ENCODE results near the gene GNA14. TPM values are rescaled to one million over a fixed set of nuclear protein-coding genes. Genes with fewer than 3 reads are reported as not detected.

The GNA14 gene
- total RNA-seq, 8 experiments from 2014 or later, result 0.16 to 0.79 (median 0.46) TPM; not detected in 1

DNA sequence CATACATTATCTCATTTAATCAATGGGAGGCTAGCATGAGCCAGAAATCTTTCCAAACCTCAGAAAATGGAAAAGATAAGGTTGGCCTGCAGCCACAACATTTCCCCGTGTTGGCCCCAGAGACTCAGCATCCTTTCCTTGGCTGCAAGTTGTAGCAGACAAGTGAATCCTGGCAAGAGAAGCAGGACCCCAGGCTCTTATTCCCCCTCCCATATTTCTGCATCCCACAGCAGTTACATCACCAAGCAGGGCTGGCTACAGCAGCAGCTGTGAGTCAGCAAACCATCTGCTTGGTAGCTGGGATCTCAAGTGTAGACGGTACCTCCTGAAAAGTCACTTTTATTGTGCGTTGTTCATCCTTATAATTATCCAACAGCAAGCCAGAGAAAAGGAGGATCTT lies 212.4 kb downstream of the GNA14 start:
- H3K4me1 ChIP-seq (replicated peaks in 1 of 2), result no peaks in the 10 kb centered on the region
- ATAC-seq (replicated peaks in 6 of 8), result peak in 2 of 8 experiments; percentile 52 to 56
- 40 to 100% (median 79%) methylated on average over 1 to 3 of the region's 3 CpGs; no CpG with 5 or more reads in 2 of the 10 experiments for WGBS, 10 experiments
- no peak overlapping the region for H3K27ac ChIP-seq
- in situ Hi-C loops (cut with MboI; ENCODE audit: low pct_unique_long_range_greater_than_20kb in 2 of 9, low sequenced_read_pairs in 9 of 9, unreplicated experiment in 9 of 9), result loop anchor here in 4 of 9 experiments (25.0 kb wide), 4 partner anchors 302 to 802 kb away; partner anchors contain the start of genes GNAQ (in 4 of the 4) and CEP78 (in 1 of the 4)
- H3K4me3 ChIP-seq, result no peak overlapping the region

DNA sequence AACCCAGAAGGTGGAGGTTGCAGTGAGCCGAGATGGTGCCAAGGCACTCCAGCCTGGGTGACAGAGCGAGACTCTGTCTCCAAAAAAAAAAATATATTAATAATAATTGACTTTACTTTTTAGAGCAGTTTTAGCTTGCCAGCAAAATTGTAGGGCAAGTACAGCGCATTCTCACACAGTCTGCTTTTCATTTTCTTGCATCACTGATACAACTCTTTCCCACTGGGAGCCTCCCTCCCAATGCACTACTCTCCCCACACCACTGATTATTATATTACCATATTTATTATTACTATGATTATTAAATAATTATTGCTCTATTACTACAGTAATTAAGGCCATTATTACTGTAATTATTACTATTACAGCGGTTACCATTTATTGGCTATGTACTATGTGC lies 212.8 kb downstream of the GNA14 start:
- WGBS, 10 experiments, result 86 to 100% (median 94%) methylated on average over 1 to 4 of the region's 4 CpGs; no CpG with 5 or more reads in 1 of the 10 experiments
- ATAC-seq (replicated peaks in 6 of 8), result no peak
- Histone ChIP-seq H3K4me3 (no peak overlapping the region), H3K4me1 (replicated peaks in 1 of 2) (no peaks in the 10 kb centered on the region), H3K27ac (no peak overlapping the region)
- in situ Hi-C loops (cut with MboI; ENCODE audit: low pct_unique_long_range_greater_than_20kb in 2 of 9, low sequenced_read_pairs in 9 of 9, unreplicated experiment in 9 of 9), result loop anchor here in 4 of 9 experiments (25.0 kb wide), 4 partner anchors 302 to 802 kb away; partner anchors contain the start of genes GNAQ (in 4 of the 4) and CEP78 (in 1 of the 4)

DNA sequence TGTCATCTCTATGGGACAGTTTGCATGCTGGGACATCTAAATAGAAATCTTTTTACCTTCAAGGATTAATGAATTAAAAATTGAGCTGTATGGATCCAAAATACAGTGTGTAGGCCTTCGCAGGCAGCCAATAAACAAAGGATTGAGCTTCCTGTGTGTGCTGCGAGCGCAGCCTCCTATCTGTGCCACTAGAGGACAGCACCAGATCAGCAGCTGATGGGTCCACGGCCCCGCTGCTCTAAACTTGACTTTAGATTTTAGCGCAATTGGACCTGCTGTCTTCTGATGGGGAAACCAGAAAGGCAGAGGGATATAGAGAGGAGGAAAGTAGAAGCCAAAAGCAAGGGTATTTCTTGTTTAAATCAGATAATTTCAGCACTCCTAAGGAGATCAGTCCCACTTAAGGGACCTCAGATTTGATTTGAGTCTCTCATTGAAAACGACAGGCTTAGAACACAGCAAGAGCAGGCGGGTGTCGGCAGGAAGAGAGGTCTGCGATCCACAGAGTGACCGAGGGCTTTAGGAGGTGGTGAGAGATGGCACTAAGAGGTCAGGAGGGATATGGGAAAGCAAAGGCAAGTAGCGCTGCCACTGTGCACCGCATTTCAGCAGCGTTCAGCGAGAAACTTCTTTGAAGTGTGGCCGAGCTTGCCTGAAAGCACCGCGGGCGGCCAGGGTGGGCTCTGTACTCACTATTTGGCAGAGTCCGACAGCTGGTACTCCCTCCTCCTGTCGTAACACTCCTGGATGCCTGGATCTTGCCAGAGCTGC lies 214.3 kb downstream of the GNA14 start:
- Histone ChIP-seq H3K4me1 (replicated peaks in 1 of 2) (no peaks in the 10 kb centered on the region), H3K27ac (no peak overlapping the region), H3K4me3 (no peak overlapping the region)
- peak; percentile 85 to 98 (median 98) for ATAC-seq (replicated peaks in 6 of 8)
- in situ Hi-C loops (cut with MboI; ENCODE audit: low pct_unique_long_range_greater_than_20kb in 2 of 9, low sequenced_read_pairs in 9 of 9, unreplicated experiment in 9 of 9), result loop anchor here in 4 of 9 experiments (25.0 kb wide), 4 partner anchors 303 to 803 kb away; partner anchors contain the start of genes GNAQ (in 4 of the 4) and CEP78 (in 1 of the 4)
- 0 to 76% (median 40%) methylated on average over 1 to 14 of the region's 21 CpGs; no CpG with 5 or more reads in 2 of the 10 experiments for WGBS, 10 experiments

DNA sequence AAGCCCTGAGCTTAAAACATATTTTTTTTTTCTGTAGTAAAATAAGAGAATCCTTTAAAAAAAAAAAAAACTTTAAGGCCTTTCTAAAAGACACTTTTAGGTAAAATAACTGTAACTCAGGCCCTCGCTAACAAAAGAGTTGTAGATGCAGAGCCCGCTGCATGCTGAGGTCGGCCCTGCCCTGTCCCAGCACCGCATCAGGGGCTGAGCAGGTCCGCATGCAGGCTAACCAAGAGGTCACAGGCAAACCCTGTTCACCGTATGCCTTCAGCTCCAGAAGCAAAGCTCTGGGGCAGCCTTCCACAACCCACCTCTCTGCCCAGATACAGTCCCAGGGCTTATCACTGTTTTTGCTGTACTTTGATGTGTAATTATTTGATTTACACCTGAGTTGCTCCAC lies 216.1 kb downstream of the GNA14 start:
- H3K4me1 ChIP-seq (replicated peaks in 1 of 2), result no peaks in the 10 kb centered on the region
- WGBS, 10 experiments, result 40 to 100% (median 82%) methylated on average over 1 to 6 of the region's 6 CpGs; no CpG with 5 or more reads in 2 of the 10 experiments
- ATAC-seq (replicated peaks in 6 of 8), result no peak
- H3K4me3 ChIP-seq, result no peak overlapping the region
- H3K27ac ChIP-seq, result no peak overlapping the region
- in situ Hi-C loops (cut with MboI; ENCODE audit: low pct_unique_long_range_greater_than_20kb in 2 of 9, low sequenced_read_pairs in 9 of 9, unreplicated experiment in 9 of 9), result loop anchor here in 4 of 9 experiments (25.0 kb wide), 4 partner anchors 305 to 805 kb away; partner anchors contain the start of genes GNAQ (in 4 of the 4) and CEP78 (in 1 of the 4)

DNA sequence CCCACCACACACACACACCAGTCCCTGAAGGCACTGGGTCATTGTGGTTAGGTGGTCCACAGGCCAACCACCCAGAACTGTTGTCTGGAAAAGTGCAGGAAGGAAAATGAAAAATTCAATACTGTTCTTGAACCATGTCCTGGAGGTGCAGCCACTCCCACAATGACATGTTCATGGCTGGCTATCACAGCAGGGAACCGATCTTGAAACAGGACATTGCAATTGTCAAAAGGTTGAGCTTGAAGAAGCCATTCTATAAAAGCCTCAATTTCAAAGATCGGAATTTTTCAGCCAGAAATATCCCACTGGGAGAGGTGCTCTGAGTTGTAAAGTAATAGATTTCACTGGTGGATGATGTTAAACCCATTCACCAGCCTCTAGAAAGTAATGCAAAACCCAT lies 218.2 kb downstream of the GNA14 start:
- Histone ChIP-seq H3K27ac (no peak overlapping the region), H3K4me1 (replicated peaks in 1 of 2) (no peaks in the 10 kb centered on the region), H3K4me3 (no peak overlapping the region)
- ATAC-seq (replicated peaks in 6 of 8), result no peak
- in situ Hi-C loops (cut with MboI; ENCODE audit: low pct_unique_long_range_greater_than_20kb in 2 of 9, low sequenced_read_pairs in 9 of 9, unreplicated experiment in 9 of 9), result loop anchor here in 4 of 9 experiments (25.0 kb wide), 4 partner anchors 307 to 807 kb away; partner anchors contain the start of genes GNAQ (in 4 of the 4) and CEP78 (in 1 of the 4)
- WGBS, 10 experiments, result 14 to 90% (median 60%) methylated on average over 1 to 2 of the region's 2 CpGs; no CpG with 5 or more reads in 3 of the 10 experiments

DNA sequence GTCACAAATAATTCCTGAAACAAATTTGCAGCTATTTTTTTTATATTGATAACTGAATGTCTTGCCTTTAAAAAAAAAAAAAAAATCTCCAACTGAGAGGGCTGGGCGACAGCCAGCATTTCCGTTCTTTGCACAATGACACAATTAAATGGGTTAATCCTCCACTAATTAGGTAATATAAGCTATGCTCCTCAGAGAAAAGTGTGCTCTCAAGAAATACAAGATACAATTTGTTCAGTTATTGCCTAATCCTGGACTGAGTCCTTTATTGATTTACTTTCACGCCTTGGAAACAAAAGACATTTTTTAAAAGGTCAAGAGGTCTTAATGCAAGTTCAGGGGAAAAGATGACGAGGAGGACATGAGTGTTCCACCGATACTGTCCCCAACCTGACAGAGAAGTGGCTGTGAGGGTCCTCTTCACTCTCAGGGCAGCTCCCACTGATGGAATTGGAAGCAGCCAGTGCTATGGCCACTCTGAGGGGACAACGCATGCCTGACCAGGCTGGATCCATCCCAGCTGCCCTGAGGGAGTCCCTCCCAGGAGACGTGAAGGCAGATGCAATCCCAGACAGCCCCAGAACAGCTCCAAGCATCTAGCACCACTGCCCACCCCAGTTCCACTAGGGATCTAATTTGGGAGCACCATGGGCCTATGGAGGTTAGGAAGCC lies 220.7 kb downstream of the GNA14 start:
- Histone ChIP-seq H3K27ac (no peak overlapping the region), H3K4me1 (replicated peaks in 1 of 2) (no peaks in the 10 kb centered on the region), H3K4me3 (no peak overlapping the region)
- 0 to 100% (median 85%) methylated on average over 1 to 5 of the region's 7 CpGs for WGBS, 10 experiments
- no peak for ATAC-seq (replicated peaks in 6 of 8)
- in situ Hi-C loops (cut with MboI; ENCODE audit: low pct_unique_long_range_greater_than_20kb in 2 of 9, low sequenced_read_pairs in 9 of 9, unreplicated experiment in 9 of 9), result loop anchor here in 4 of 9 experiments (25.0 kb wide), 4 partner anchors 310 to 810 kb away; partner anchors contain the start of genes GNAQ (in 4 of the 4) and CEP78 (in 1 of the 4)

DNA sequence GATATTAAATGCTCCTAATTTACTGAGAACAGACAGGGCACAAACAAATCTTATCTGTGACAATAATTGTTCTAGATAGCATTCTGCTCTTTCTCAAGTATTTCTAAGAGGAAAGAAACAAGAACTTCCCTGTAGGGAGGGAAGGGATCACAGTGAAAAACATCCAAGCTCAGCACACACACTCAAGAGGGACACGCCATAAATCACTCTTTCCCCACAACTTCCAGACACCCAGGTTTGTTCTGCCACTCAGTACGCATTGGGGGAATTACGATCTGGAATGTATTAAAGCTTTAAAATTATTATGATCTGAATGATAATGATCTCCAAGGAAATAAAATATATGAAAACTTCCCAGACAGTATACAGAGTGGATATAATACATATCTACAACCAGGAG lies 221.4 kb downstream of the GNA14 start:
- in situ Hi-C loops (cut with MboI; ENCODE audit: low pct_unique_long_range_greater_than_20kb in 2 of 9, low sequenced_read_pairs in 9 of 9, unreplicated experiment in 9 of 9), result loop anchor here in 4 of 9 experiments (25.0 kb wide), 4 partner anchors 311 to 811 kb away; partner anchors contain the start of genes GNAQ (in 4 of the 4) and CEP78 (in 1 of the 4)
- Histone ChIP-seq H3K4me3 (no peak overlapping the region), H3K27ac (no peak overlapping the region), H3K4me1 (replicated peaks in 1 of 2) (no peaks in the 10 kb centered on the region)
- ATAC-seq (replicated peaks in 6 of 8), result no peak
- 17 to 100% (median 80%) methylated on average over 1 to 3 of the region's 3 CpGs; no CpG with 5 or more reads in 1 of the 10 experiments for WGBS, 10 experiments

DNA sequence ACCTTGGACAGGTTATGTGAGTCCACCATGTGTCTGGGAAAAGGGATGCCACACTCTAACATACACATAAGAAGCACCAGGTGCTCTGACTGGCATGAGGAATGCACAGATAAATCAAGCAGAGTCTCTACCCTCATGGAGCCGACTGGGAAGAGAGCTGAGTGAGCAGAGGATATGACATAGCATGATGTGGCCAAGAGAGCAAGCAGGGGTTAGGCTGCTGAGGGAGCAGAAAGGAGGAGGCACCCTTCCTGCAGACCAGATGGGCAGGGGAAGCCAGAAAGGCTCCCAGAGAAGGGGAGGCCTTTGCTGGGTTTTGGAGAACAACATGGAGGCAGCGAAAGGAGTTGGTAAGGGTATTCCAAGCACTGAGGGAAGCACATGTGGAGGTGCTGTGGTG lies 223.1 kb downstream of the GNA14 start:
- H3K27ac ChIP-seq, result no peak overlapping the region
- no peak for ATAC-seq (replicated peaks in 6 of 8)
- H3K4me1 ChIP-seq (replicated peaks in 1 of 2), result no peaks in the 10 kb centered on the region
- no peak overlapping the region for H3K4me3 ChIP-seq
- WGBS, 10 experiments, result 0 to 100% (median 70%) methylated on average over 1 to 2 of the region's 2 CpGs; no CpG with 5 or more reads in 3 of the 10 experiments
- in situ Hi-C loops (cut with MboI; ENCODE audit: low pct_unique_long_range_greater_than_20kb in 2 of 9, low sequenced_read_pairs in 9 of 9, unreplicated experiment in 9 of 9), result loop anchor here in 4 of 9 experiments (25.0 kb wide), 4 partner anchors 312 to 812 kb away; partner anchors contain the start of genes GNAQ (in 4 of the 4) and CEP78 (in 1 of the 4)

DNA sequence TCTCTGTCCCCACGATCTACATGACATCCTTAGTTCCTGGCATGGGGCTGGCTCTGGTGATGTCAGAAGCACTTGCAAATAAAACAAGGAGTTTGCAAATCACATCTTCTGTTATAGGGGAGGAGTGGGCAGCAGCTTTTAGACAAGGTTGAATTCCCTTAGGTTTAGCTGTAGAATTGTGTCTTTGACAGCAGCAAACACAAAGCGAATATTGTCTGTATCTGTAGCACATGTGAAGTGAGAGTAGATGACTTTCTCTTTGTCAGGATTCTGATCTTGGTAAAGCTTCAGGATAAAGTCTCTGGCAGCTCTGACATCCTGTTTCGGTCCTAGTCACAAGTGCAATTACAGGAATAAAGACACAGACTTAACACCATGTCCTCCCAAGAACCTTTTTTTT lies 224.3 kb downstream of the GNA14 start:
- Histone ChIP-seq H3K4me3 (no peak overlapping the region), H3K4me1 (replicated peaks in 1 of 2) (no peaks in the 10 kb centered on the region), H3K27ac (no peak overlapping the region)
- in situ Hi-C loops (cut with MboI; ENCODE audit: low pct_unique_long_range_greater_than_20kb in 2 of 9, low sequenced_read_pairs in 9 of 9, unreplicated experiment in 9 of 9), result no loop called here
- ATAC-seq (replicated peaks in 6 of 8), result no peak
- WGBS, 10 experiments, result 51 to 100% (median 95%) methylated on average over 1 to 3 of the region's 3 CpGs; no CpG with 5 or more reads in 3 of the 10 experiments

DNA sequence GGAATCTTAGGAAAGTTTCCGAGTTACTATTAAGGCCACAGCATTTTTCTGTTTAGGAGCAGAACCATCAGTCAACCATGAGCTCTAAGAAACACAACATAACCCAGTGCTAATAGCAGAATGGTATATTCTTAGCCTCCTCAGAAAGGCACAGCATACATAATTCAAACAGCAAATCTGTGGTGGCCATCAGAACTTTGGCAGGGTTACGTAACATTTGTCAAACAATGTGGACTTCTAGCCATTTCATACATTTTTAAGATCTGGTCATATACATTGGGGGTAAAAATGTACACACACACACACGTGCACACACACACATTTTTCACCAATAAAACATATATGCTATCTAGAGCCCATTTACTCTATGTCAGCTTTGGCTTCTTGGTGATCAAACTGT lies 225.2 kb downstream of the GNA14 start:
- in situ Hi-C loops (cut with MboI; ENCODE audit: low pct_unique_long_range_greater_than_20kb in 2 of 9, low sequenced_read_pairs in 9 of 9, unreplicated experiment in 9 of 9), result no loop called here
- no peak for ATAC-seq (replicated peaks in 6 of 8)
- WGBS, 10 experiments, result 83 to 100% (median 100%) methylated on average over 1 to 3 of the region's 3 CpGs
- H3K4me1 ChIP-seq (replicated peaks in 1 of 2), result no peaks in the 10 kb centered on the region
- H3K27ac ChIP-seq, result no peak overlapping the region
- no peak overlapping the region for H3K4me3 ChIP-seq

DNA sequence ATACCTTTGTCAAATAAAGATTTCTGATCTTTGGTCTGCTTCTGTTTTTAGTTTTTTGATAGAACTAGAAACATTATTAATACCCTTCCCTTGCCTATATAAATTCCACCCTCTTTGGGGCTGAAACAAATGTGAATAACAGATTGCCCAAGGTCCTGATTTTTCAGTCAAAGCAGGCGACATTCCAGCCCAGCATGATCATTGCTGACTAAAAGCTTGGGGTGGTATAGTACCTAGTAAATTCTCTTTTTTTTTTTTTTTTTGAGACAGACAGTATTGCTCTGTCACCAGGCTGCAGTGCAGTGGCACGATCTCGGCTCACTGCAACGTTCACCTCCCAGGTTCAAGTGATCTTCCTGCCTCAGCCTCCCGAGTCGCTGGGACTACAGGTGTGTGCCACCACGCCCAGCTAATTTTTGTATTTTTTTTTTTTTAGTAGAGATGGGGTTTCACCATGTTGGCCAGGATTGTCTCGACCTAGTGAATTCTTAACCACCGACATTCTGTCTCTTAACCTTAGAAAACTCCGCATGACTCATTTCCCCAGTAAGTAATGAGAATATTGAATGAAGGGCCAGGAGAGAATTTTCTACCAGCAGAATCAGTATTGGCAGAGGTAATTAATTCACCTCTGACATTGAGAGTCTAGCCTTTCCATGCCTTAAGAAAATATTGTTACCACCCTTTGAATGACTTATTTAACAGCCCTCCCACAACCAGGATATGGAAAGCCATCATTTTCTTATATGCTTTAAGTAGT lies 226.4 kb downstream of the GNA14 start:
- ATAC-seq (replicated peaks in 6 of 8), result no peak
- in situ Hi-C loops (cut with MboI; ENCODE audit: low pct_unique_long_range_greater_than_20kb in 2 of 9, low sequenced_read_pairs in 9 of 9, unreplicated experiment in 9 of 9), result no loop called here
- no peak overlapping the region for H3K27ac ChIP-seq
- no peaks in the 10 kb centered on the region for H3K4me1 ChIP-seq (replicated peaks in 1 of 2)
- 86 to 99% (median 95%) methylated on average over 4 to 8 of the region's 10 CpGs for WGBS, 10 experiments
- H3K4me3 ChIP-seq, result no peak overlapping the region

DNA sequence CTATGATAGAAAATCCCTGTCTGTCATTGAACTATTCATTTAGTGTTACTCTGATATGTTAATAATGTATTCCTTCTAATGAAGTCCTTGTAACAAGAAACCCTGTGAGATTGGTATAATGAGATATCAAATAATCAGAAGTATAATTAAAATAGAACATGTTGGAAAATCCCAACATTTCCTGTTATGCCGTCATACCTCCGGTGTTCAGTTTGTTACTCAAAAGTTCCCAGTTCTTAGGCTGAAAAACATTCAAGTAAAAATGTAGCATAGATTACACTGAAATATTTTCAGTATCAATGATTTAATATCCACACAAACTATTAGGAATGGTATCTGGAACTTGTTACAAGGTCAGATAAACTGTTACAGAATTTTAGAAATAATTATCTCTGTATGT lies 227.5 kb downstream of the GNA14 start:
- Histone ChIP-seq H3K4me3 (no peak overlapping the region), H3K4me1 (replicated peaks in 1 of 2) (no peaks in the 10 kb centered on the region), H3K27ac (no peak overlapping the region)
- WGBS, 10 experiments, result 40 to 100% (median 90%) methylated on average over 2 of the region's 2 CpGs; no CpG with 5 or more reads in 3 of the 10 experiments
- ATAC-seq (replicated peaks in 6 of 8), result no peak
- in situ Hi-C loops (cut with MboI; ENCODE audit: low pct_unique_long_range_greater_than_20kb in 2 of 9, low sequenced_read_pairs in 9 of 9, unreplicated experiment in 9 of 9), result no loop called here

Data from motor neuron (in vitro differentiated cells).